Right lobe of liver (tissue), 6 donors: Measurements from ENCODE around the gene ARL4D. TPM values are rescaled to one million over a fixed set of nuclear protein-coding genes. Genes with fewer than 3 reads are reported as not detected.
A peak's percentile ranks its signal among the peaks of the same experiment; 100 is the strongest.
"Not testable (repeated sequence)": the region's sequence is repeated elsewhere in the genome, so short reads cannot be mapped to it uniquely, and the experiment has no call there.

Experiments
- ATAC-seq, 4 donors: fragments of 200-7000 bp; cut with Tn5 transposase; one replicate each; pipeline ENCODE4 v1.9.1; 2020; ENCODE audit warnings: mild to moderate bottlenecking in 4 of 4, moderate library complexity in 4 of 4
- DNase-seq, 3 donors: peaks; one replicate each; pipeline ENCODE4 v3.0.0-alpha.2; 2020
- H3K27ac ChIP-seq, 3 donors: fragments of 200-600 bp; one replicate each; pipeline ENCODE4 v1.8.0; 2022
- H3K27me3 ChIP-seq, 2 donors: fragments of 200-600 bp; one replicate each; pipeline ENCODE4 v1.8.0; 2022
- H3K36me3 ChIP-seq, 4 donors: fragments of 200-600 bp; sonication (generic) in 1 of 4; one replicate each; pipeline versions ENCODE4 v1.5.1 to v1.8.0; 2017 to 2022; ENCODE audit warnings: control low read depth in 1 of 4
- H3K4me1 ChIP-seq, 4 donors: fragments of 200-600 bp; sonication (generic) in 1 of 4; one replicate each; pipeline versions ENCODE4 v1.5.1 to v1.8.0; 2017 to 2022; ENCODE audit warnings: control low read depth in 1 of 4
- H3K4me3 ChIP-seq, 3 donors: fragments of 200-600 bp; one replicate each; pipeline ENCODE4 v1.8.0; 2022
- H3K9me3 ChIP-seq, 4 donors: fragments of 200-600 bp; sonication (generic) in 1 of 4; one replicate each; pipeline versions ENCODE4 v1.5.1 to v1.8.0; 2017 to 2022; ENCODE audit warnings: control low read depth in 1 of 4
- POLR2A ChIP-seq: fragments of 450-650 bp; IDR thresholded peaks from one replicate; pipeline ENCODE4 v1.6.1; 2017; ENCODE audit warnings: antibody characterized with exemption, mild to moderate bottlenecking
- WGBS: methylation state at CpG from one replicate; pipeline ENCODE4 v1.1.6; 2018; ENCODE audit warnings: low coverage, low lambda C conversion rate; ENCODE audit not compliant: insufficient coverage; ENCODE audit errors: missing lambda C conversion rate; 5-methylcytosine and 5-hydroxymethylcytosine counted together
- intact Hi-C, 2 donors: fragments of 100-400 bp; cut with DNase I; formaldehyde crosslinking; loops; one replicate each; pipeline versions ENCODE4 v1.11.2 to v1.14.1; 2022
- total RNA-seq, 6 experiments: library from RNA; depleted of rRNA in 2 of 6; stranded (reverse); fragments of >200 nt in 2 of 6; fragmentation: NEBNext Ultra II Directional in 3 of 6; extraction: Animal tissue kit (Norgen Biotek cat#: 25700) in 3 of 6; gene quantifications; one replicate each; pipeline versions ENCODE4 v1.1.0 to v1.2.4, GENCODE V29; 2016 to 2023
- TF ChIP-seq, protein P1 (sequence below), 4 donors: fragments of 200-600 bp in 3 of 4; fragments of 450-650 bp in 1 of 4; IDR thresholded peaks; one replicate each; pipeline versions ENCODE4 v1.5.1 to v1.8.0; 2016 to 2022; ENCODE audit warnings: antibody characterized with exemption in 4 of 4, mild to moderate bottlenecking in 2 of 4
- donor health status: DM: no; HTN: yes; CAD: no.
- donor health status: DM: no; HTN: no; CAD: no.
- donor health status: DM: no; HTN: no; CAD: no.
- donor health status: DM: no; HTN: yes; CAD: no.
- donor health status: DM: no; HTN: yes; CAD: no.

Gene ARL4D
- total RNA-seq, 6 experiments from 2014 or later: 10.9 to 31.8 (median 13.2) TPM

DNA sequence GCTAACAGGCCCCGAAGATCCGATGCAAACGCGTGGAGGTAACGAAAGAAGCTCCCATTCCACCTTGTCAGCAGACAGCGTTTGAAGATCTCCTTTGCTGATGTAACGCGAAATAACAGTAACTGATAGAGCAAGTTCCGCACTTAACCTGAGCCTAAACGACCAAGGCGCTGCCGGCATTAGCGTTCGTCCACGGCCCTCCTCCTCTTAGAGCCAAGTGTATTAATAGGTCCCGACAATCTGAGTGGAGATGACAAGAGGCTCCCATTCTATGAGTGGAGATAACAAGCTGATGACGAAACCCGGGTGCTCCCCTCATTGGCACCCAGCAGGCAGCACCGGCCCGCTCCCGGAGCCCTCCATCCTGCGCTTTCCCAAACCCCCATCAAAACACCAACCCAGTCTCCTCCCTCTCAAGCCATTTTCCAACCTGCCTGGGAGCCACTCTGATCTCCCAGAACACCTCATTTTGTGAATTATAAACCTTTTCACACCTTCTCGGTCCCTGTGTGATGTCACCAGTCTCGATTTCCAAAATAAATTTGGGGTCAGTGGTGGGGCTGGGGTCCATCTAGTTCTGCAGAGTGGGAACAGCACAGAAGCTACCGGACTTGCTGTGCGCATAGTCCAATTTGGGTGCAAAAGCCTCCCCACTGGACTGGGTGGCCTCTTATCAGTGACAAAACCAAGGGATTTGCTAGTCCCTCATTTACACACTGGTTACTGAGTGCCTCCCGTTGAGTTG lies 35.4 kb upstream of the ARL4D start:
- H3K36me3 ChIP-seq: no peaks in the 10 kb centered on the region
- WGBS: 91% methylated on average over 24 of the region's 27 CpGs
- intact Hi-C loops: no loop called here
- no peaks in the 10 kb centered on the region for H3K27me3 ChIP-seq
- DNase-seq (peak in 1 of 3 donors; percentile 23), ATAC-seq (no peak)
- no peak overlapping the region for H3K27ac ChIP-seq
- peaks cover 0 to 8% (median 0%) of the 10 kb centered on the region in 4 donors for H3K4me1 ChIP-seq
- TF ChIP-seq, protein P1, sequence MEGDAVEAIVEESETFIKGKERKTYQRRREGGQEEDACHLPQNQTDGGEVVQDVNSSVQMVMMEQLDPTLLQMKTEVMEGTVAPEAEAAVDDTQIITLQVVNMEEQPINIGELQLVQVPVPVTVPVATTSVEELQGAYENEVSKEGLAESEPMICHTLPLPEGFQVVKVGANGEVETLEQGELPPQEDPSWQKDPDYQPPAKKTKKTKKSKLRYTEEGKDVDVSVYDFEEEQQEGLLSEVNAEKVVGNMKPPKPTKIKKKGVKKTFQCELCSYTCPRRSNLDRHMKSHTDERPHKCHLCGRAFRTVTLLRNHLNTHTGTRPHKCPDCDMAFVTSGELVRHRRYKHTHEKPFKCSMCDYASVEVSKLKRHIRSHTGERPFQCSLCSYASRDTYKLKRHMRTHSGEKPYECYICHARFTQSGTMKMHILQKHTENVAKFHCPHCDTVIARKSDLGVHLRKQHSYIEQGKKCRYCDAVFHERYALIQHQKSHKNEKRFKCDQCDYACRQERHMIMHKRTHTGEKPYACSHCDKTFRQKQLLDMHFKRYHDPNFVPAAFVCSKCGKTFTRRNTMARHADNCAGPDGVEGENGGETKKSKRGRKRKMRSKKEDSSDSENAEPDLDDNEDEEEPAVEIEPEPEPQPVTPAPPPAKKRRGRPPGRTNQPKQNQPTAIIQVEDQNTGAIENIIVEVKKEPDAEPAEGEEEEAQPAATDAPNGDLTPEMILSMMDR (IDR thresholded peaks at IDR 0.05): no peak
- H3K4me3 ChIP-seq: no peak overlapping the region
- H3K9me3 ChIP-seq: no peaks in the 10 kb centered on the region

DNA sequence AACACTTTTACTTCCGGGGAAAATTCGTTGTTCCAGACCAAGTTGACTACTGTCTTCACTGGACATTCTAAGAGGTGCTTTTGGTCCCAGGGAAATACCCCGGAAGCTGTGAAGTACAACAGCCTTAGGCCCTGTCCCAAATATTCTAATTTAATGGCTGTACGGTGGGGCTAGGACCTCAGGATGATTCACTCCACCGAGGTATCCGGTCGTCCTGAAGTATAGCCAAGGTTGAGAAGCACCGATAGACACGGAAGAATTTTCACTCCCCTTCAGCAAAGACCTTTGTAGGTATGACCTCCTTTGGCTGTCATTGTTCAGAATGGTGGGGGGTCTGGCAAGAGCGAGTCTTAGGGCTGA lies 34.9 kb upstream of the ARL4D start:
- ATAC-seq (no peak), DNase-seq (no peak)
- H3K4me3 ChIP-seq: no peak overlapping the region
- H3K4me1 ChIP-seq: peaks cover 0 to 8% (median 0%) of the 10 kb centered on the region in 4 donors
- no peaks in the 10 kb centered on the region for H3K9me3 ChIP-seq
- no peak for TF ChIP-seq POLR2A
- TF ChIP-seq, protein P1 (IDR thresholded peaks at IDR 0.05): no peak
- no peaks in the 10 kb centered on the region for H3K36me3 ChIP-seq
- no peaks in the 10 kb centered on the region for H3K27me3 ChIP-seq
- 85% methylated on average over 10 of the region's 10 CpGs for WGBS
- H3K27ac ChIP-seq: no peak overlapping the region
- intact Hi-C loops: no loop called here

DNA sequence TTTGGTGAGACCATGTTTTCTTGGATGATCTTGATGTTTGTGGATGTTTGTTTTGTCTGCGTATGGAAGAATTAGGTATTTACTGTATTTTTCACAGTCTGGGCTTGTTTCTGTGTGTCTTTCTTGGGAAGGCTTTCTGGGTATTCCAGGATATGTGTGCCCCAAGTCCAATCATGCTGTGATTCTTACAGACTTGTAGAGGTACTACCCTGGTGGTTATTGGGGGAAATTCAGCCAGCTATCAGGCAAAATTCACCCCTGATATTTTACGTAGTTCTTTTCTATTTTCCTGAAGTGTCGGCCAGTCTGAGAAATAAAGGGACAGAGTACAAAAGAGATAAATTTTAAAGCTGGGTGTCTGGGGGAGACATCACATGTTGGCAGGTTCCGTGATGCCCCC lies 33.4 kb upstream of the ARL4D start:
- Histone ChIP-seq H3K4me3 (no peak overlapping the region), H3K27ac (no peak overlapping the region), H3K36me3 (no peaks in the 10 kb centered on the region), H3K9me3 (no peaks in the 10 kb centered on the region), H3K27me3 (no peaks in the 10 kb centered on the region), H3K4me1 (peaks cover 0 to 10% (median 6%) of the 10 kb centered on the region in 4 donors)
- 89% methylated on average over 4 of the region's 4 CpGs for WGBS
- no peak for DNase-seq
- ATAC-seq: no peak
- TF ChIP-seq POLR2A: no peak
- TF ChIP-seq, protein P1 (IDR thresholded peaks at IDR 0.05): peak in 1 of 4 donors; percentile 20
- intact Hi-C loops: no loop called here

DNA sequence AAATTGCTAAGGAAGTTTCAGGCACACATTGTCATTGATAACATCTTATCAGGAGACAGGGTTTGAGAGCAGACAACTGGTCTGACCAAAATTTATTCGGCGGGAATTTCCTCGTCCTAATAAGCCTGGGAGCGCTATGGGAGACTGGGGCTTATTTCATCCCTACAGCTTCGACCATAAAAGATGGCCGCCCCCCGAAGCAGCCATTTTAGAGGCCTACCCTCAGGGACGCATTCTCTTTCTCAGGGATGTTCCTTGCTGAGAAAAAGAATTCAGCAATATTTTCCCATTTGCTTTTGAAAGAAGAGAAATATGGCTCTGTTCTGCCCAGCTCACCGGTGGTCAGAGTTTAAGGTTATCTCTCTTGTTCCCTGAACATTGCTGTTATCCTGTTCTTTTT lies 32.9 kb upstream of the ARL4D start:
- H3K36me3 ChIP-seq, intact Hi-C loops, H3K27me3 ChIP-seq, H3K9me3 ChIP-seq, H3K4me1 ChIP-seq, H3K4me3 ChIP-seq, ATAC-seq, H3K27ac ChIP-seq: not testable (repeated sequence)
- DNase-seq: peak in 1 of 3 donors; percentile 7
- 90% methylated on average over 5 of the region's 9 CpGs for WGBS

DNA sequence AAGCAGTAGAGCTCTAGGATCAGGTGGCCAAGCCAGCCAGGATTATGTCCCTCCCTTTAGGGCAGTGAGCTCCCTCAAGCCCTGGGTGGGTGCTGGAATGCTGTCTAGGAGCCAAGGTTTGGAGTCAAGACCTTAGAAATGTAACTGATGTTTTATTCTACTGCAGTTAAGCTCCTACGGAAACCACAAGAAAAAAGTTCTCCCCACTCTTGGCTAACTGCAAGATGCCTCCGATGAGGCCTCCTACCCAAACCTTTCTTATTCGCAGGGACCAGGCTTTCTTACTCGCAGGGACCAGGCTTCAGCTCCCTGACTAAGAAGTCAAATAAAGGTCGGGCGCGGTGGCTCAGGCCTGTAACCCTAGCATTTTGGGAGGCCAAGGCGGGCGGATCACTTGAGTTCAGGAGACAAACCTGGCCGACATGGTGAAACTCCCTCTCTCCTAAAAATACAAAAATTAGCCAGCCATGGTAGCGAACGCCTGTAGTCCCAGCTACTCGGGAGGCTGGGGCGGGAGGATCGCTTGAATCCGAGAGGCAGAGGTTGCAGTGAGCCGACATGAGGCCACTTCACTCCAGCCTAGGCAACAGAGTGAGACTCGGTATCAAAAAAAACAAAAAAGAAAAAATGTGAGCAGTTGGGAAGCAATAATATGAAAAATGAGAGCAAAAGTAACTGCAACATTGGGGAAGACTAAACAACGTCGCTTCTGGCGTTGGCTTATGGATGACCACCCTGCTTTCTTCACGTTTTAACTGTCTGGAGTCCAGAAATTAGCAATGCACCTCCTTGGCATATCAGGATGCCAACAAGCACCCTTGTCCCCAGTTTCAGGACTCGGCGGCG lies 31.7 kb upstream of the ARL4D start:
- Histone ChIP-seq H3K27ac (peak overlapping the region; percentile 99 to 100 (median 99)), H3K4me3 (no peak overlapping the region), H3K9me3 (no peaks in the 10 kb centered on the region), H3K27me3 (no peaks in the 10 kb centered on the region), H3K36me3 (no peaks in the 10 kb centered on the region), H3K4me1 (peaks cover 0 to 10% (median 6%) of the 10 kb centered on the region in 4 donors)
- intact Hi-C loops: no loop called here
- 77% methylated on average over 20 of the region's 25 CpGs for WGBS
- ATAC-seq (no peak), DNase-seq (peak in 1 of 3 donors; percentile 24)
- TF ChIP-seq POLR2A: no peak
- TF ChIP-seq, protein P1 (IDR thresholded peaks at IDR 0.05): no peak
